ENCODE measurements around the gene PTDSS2.
"Not testable (repeated sequence)": the region's sequence is repeated elsewhere in the genome, so short reads cannot be mapped to it uniquely, and the experiment has no call there.

The PTDSS2 gene

DNA sequence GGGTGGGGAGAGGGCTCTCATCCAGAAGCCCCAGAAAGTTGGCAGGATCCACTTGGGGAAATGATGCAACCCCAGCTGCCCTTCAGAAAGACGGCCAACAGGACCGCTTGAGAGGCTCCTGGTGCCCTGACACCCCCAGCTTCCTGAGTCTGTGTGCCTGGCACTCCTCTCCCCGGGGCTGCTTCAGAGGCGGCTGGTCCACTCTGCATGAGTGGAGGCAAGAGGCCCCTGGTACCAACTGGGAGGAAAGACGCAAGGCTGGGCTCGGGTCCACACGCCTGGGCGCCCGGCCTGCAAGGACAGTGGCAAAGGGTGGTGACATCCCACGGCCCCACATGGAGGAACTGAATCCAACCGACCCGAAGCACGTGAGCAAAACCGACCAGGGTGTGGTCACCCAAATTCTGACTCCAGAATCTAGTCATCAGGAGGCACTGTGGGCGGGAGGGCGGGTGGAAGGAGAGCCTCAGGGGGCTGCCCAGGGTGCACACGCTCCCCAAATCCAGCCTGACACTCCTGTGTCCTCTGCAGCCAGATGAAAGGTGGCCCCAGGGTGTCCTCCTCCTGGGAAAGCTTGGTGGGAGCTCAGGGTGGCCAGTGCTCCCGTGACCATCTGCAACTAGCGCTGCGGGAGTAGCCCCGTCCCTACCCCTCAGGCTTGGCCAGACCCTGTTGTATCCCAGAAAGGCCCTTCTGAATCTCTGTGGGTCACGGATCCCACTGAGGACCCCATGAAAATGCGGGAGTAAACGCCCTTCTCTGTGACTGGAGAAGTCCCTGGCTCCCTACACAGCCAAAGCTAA, 53.3 kb downstream of the PTDSS2 start:
- in situ Hi-C loops (cut with MboI; ENCODE audit: low sequenced_read_pairs) = no loop called here

DNA sequence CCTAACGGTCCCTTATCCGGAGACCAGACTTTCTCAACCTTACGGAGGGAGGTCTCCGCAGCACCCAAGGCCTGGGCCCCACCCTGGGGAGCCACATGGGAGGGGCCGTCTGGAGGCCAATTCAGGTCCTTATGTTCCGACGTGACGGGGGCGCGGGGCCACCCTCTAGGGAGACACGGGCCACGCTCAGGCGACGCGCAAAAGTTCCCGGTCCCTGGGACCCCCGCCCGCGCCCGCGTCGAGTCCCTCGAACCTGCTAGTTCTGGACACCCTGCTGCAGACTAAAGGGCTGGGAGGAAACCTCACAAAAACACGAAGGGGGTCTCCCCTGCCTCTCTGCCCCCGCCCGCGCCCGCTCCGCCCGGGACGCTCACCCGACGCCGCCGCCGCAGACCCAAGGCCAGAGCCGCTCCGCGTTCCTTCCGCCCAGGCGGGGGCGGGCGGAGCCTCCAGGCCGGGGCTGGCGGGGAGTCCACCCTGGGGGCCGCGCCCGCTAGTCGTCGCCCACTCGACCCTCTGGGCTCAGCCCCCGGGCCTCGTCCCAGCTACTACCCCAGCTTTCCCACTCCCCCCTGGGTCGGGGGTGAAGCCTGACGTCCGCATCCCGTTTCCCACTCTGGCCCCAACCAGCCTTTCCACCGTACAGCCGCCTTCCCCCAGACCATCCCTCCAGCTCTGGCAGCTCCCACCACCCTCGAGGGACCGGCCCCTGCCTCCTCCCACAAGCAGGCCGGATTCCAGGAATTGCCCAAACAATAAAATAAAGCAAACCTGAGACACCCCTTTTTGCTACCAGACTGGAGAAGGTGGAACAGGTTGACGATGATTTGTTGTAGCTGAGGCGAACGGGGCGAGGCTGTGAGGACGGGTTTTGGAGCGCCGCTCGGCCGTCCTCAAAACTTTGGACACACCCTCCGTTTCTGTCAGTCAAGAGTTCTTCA, 54.2 kb downstream of the PTDSS2 start:
- in situ Hi-C loops (cut with MboI; ENCODE audit: low sequenced_read_pairs) = no loop called here

DNA sequence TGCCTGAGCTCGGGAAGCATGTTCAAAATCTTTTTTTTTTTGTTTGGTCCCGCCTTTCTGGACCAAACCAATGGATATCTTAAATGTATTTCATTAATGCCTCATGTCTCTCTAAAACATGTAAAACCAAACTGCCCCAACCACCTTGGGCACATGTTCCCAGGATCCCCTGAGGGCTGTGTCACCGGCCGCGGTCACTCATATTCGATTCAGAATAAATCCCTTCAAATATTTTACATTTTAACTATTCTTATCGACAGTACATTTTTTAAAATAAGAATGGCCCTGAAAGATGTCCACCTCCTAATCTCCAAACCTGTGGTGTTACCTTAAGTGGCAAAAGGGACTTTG, 54.9 kb downstream of the PTDSS2 start:
- in situ Hi-C loops (cut with MboI; ENCODE audit: low sequenced_read_pairs) = no loop called here

DNA sequence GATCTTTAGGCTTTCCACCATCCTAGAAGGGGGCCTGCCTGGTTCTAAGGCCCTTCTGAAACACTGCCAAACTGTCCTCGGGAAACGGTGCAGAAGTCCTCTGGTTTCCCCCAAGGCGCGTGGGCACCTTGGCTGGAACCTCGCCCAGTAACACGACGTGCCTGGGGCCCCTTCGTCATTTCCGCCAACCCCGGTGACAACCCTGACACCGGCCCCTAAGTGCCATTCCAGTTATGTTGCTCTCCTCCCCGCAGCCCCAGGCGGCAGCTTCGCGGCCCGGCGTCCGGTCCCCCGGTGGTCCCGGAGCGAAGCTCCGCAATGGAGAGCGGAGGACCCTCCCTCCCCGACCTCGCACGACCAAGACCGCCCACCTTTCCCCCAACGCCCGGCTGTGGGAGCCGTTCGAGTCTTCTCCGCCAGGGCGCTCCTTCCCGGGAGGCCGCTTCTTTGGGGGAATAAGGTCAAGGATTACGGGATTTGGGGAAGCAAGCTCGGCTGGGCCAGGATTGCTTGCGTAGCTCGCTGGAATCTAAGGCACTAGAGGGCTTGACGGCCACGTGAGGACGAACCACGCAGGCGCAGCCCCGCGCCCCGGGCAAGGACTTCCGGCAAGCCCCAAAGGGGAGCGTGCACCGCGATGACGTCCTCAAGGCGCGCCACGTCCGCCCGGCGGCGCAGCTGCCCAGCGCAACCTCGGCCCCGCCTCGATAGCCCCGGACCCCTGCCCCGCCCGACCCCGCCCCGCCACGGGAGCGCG, 56.3 kb downstream of the PTDSS2 start:
- in situ Hi-C loops (cut with MboI; ENCODE audit: low sequenced_read_pairs) = no loop called here

DNA sequence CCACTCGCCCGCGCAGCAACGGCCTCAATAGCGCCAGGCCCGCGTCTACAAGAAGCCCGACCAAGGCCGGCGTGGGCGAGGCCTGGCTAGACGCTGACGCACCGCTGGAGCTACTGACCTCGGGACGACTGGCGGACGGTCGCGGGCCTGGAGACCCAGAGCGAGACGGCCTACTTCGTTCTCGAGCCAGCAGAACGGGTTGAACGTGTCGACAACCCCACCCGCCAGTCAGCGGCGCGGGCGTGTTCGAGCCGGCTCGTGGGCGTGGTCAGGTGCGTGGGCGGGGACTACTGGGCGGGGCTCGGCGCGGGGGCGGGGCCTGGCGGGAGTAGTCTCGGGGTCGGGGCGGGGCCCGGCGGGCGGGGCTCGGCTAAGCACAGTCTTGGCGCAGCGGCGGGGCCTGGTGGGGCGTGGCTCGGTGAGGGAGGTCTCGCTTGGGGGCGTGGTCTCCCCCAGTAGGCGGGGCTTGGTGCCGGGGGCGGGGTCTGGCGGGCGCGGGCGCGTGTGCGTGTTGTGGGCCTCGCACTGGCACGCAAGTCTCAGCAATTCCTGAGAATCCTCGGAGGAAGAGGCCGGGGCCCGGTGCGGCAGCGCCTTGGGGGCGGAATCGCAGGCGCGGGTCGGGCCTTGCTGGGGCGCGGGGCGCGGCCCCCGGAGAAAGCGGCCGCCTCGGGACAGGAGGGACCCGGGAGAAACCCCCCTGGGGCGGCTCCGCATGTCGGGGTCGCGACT, 57.1 kb downstream of the PTDSS2 start, which contains the start of gene RNH1:
Gene RNH1 (minus strand): TSS at position 248 of the 732 bp plus-strand sequence. CDS start 5,080 bp downstream, outside the sequence.
- in situ Hi-C loops (cut with MboI; ENCODE audit: low sequenced_read_pairs) = no loop called here

DNA sequence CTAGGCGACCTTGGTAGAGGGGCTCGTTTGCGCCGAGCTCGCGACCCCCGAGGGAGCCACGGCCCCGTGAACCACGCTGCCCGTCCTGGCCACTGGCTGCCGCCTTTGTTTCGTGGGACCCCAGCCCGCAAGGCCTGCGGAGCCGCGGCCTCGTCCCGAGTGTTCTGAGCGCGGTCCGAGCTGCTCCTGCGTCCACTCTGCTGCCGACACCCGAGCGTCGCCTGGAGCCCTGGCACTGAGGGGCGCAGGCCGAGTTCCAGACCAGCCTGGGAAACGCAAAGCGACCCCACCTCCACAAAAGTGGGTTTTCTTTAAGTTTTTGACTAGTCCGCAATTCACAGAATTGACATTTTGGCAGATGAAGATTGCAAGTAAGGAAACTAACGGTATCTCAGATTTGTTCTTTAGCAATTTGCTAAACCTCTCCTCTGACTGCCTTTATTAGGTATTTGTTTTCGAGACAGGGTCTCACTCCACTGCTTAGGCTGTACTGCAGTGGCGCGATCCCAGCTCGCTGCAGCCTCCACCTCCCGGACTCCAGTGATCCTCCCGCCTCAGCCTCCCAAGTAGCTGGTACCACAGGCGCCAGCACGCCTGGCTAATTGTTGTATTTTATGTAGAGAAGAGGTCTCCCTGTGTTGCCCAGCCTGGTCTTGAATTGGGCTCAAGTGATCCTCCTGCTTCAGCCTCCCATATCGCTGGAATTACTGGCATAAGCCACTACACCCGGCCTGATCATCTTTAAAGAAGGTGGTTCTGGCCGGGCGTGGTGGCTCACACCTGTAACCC, 57.8 kb downstream of the PTDSS2 start:
- in situ Hi-C loops (cut with MboI; ENCODE audit: low sequenced_read_pairs) = no loop called here

DNA sequence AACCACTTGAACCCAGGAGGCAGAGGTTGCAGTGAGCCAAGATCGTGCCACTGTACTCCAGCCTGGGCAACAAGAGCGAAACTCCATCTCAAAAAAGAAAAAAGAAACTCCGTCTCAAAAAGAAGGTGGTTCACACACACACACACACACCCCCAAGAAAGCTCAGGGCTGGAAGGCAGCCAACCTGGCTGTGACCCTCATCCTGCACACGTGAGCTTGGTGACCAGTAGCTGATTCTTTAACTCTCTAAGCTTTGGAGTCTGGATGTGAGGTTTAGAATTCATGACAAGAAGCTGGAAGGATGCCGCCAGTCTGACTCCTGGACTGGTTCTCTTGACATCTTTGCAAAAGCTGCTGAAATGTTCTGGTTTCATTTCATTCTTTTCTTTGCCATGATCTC, 58.9 kb downstream of the PTDSS2 start:
- in situ Hi-C loops (cut with MboI; ENCODE audit: low sequenced_read_pairs) = no loop called here

DNA sequence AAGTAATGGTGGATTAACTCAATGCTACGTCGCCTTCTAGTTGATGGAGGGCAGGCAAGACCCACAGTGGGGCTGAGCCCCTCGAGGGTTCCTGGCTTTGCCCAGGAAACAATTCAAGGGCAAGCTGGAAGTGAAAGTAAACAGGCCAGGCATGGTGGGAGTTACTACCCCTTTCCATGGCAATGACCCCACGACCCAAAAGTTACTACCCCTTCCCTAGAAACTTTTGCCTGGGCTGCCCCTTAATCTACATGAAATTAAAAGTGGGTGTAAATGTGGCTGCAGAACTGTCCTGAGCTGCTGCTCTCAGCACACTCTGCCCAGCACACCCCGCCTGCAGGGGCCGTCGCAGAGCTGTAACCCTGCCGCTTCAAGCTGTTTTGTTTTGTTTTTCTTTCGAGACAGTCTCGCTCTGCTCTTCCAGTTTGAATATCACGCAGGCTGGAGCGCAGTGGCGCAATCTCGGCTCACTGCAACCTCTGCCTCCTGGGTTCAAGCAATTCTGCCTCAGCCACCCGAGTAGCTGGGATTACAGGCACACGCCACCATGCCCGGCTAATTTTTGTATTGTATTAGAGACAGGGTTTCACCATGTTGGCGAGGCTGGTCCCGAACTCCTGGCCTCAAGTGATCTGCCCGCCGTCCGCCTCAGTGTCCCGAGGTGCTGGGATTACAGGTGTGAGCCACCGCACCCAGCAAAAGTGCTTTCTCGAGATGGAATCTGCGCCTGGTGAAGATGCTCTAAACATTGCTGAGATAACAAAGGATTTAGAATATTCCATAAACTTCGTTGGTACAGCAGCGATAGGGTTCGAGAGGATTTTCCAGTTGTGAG, 62.9 kb downstream of the PTDSS2 start:
- in situ Hi-C loops (cut with MboI; ENCODE audit: low sequenced_read_pairs) = no loop called here

DNA sequence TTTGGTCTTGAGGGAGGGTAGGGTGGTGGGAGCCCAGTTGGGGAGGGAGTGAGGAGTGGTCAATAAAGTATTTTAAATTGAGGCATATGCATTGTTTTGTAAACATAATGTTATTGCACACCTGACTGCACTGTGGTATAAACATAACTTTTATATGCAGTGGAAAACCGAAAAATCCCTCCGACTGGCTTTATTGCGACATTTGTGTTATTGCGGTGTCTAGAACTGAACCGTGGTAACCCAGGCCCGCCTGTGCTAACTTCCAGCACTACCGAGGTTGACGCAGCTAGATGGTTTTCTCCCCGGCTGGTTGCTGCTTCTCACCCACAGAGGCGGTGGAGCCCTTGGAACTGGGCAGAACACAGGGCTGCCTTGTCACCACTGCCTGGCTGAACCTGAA, 64.5 kb downstream of the PTDSS2 start:
- in situ Hi-C loops (cut with MboI; ENCODE audit: low sequenced_read_pairs) = no loop called here

DNA sequence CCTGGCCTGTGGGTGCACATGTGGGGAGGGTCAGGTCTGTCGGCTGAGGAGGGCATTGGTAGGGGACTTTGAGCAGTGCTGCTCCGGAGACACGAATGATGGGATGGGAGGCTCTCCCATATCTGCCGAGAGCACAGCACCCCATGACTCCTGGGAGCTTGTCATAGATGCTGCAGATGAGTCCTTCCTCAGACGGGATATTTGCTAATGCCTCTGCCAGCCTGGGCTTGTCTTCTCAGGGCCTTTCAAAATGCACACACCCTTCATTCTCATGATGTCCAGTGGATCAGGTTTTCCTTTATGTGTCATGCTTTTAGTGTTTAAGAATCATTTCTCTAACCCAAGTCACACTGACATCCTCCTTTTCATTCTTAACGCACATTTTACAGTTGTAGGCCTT, 65.1 kb downstream of the PTDSS2 start:
- in situ Hi-C loops (cut with MboI; ENCODE audit: low sequenced_read_pairs) = no loop called here

DNA sequence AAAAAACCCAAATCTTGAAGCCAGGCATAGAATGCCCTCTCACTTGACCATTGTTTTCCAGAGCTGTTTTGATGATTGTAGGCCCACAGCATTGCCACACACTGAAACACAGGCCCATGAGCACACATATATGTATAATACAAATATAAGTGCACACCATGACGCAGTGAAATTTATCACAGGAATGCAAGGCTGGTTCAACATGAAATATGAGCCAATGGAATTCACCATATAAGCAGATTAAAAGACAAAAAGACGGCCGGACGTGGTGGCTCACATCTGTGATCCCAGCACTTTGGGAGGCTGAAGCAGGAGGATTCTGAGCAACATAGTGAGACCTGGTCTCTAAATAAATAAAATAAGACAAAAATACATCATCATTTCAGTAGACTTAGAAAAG, 66.3 kb downstream of the PTDSS2 start:
- in situ Hi-C loops (cut with MboI; ENCODE audit: low sequenced_read_pairs) = no loop called here

DNA sequence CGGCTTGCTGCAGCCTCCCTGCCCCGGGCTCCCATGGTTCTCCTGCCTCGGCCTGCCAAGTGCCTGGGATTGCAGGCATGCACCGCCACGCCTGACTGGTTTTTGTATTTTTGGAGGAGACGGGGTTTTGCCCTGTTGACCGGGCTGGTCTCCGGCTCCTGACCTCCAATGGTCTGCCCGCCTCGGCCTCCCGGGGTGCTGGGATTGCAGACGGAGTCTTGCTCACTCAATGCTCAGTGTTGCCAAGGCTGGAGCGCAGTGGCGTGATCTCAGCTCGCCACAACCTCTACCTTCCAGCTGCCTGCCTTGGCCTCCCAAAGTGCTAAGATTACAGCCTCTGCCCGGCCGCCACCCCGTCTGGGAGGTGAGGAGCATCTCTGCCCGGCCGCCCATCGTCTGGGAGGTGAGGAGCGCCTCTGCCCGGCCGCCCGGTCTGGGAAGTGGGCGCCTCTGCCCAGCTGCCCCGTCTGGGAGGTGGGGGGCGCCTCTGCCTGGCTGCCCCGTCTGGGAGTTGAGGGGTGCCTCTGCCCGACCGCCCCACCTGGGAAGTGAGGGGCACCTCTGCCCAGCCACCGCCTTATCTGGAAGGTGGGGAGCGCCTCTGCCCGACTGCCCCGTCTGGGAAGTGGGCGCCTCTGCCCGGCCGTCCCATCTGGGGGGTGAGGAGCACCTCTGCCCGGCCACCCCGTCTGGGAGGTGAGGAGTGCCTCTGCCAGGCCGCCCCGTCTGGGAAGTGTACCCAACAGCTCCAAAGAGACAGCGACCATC, 67.0 kb downstream of the PTDSS2 start:
- in situ Hi-C loops (cut with MboI; ENCODE audit: low sequenced_read_pairs) = not testable (repeated sequence)

DNA sequence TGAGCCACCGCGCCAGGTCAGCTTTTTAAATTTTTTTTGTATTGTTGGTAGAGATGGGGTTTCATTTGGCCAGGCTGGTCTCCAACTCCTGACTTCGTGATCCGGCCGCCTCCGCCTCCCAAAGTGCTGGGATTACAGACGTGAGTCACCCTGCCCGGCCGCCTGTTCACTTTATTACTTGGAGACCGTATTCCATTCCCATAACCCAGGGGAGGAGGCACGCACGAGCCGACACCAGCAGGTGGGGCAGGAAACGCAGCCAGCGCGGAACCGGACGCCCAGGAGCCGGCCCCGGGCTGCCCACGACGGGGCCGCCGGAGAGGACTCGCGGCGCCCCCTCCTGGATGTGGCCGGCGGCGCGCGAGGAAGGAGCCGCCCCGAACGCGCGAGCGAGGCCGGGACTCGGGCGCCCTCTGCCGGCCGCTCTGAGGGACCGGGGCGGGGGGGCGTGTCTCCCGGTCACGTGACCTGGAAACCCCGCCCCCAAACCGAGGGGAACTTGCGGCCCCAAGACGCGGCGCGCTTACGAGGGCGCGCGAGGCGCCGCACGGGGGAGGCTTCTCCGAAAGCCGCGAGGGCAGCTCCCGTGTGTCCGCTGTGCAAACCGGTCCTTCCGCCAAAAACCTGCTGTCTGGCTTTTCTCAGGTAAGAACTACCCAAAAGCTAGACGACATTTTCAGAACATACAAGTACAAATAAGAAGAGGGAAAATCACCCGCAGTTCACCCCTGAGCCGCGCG, 68.6 kb downstream of the PTDSS2 start:
- in situ Hi-C loops (cut with MboI; ENCODE audit: low sequenced_read_pairs) = no loop called here

DNA sequence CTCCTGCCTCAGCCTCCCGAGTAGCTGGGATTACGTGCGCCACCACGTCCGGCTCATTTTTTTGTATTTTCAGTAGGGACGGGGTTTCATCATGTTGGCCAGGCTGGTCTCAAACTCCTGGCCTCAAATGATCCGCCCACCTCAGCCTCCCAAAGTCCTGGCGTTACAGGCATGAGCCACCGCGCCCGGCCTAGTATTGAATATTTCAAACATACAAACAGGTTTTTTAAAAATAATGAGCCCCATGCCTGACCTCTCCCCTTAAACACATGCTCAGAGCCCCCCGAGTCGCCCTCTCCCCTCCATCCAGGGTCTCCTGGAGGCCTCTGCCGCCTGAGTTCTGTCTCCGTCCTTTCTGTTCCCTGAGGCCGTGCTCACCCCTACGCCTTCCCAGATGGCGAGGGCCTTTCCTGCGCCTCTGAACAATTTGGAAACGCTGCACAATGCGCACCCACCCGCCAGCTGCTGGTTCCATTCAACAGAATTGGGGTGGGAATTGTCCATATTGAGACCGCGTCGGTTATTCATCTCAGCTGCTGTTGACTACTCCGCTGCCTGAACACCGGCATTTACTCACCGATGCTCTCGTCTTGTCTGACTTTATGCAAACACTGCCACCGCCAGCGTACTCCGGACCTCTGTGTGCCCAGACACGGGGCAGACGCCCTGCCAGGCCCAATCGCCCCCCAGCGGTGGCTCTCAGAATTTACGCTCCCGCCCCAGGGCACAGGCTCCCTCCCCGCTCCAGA, 70.5 kb downstream of the PTDSS2 start:
- in situ Hi-C loops (cut with MboI; ENCODE audit: low sequenced_read_pairs) = no loop called here

DNA sequence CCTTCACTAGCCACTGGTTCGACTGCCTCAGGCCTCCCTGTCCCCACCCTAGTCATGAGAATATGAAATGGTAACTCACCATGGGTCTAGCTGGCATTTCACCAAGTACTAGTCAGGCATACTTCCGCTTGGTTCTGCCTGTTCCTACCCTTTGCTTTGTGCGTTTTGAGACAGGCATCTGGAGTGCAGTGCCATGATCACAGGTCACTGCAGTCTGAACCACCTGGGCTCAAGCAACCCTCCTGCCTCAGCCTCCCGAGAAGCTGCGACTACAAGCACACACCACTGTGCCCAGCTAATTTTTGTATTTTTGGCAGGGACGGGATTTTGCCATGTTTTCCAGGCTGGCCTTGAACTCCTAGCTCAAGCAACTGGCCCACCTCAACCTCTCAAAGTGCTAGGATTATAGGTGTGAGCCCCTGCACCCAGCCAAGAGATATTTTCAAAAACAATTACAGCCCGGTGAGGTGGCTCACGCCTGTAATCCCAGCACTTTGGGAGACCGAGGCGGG, 71.2 kb downstream of the PTDSS2 start:
- in situ Hi-C loops (cut with MboI; ENCODE audit: low sequenced_read_pairs) = no loop called here

DNA sequence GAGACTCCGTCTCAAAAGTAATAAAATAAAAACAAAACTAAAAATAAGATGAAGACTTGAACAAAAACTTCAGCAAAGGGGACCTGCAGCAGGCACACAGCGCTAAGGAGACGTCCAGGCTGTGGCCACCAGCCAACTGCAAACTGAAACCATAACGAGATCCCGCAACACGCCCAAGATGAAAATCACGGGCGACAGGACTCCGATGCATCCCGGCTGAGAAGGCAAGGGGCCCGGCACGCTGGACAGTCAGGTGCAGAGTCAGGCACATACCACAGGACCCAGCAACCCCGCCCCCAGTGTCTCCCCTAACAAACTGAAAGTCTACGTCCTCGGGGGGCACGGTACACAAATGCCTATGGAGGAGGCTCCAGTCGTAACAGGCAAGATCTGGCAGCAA, 76.1 kb downstream of the PTDSS2 start:
- in situ Hi-C loops (cut with MboI; ENCODE audit: low sequenced_read_pairs) = no loop called here
